ENCODE measurements around the gene NFATC2. TPM values are rescaled to one million over a fixed set of nuclear protein-coding genes. Genes with fewer than 3 reads are reported as not detected.
A peak's percentile ranks its signal among the peaks of the same experiment; 100 is the strongest.

NFATC2 gene
- total RNA-seq, 1 experiment from 2014 or later = 32.3 TPM

GRCh38 chr20:51374961-51375360 is 167.6 kb downstream of the NFATC2 start:
- Histone ChIP-seq H3K4me2 (ENCODE audit: low read depth, low read length, poor library complexity, severe bottlenecking) (no peak overlapping the region), H3K9ac (ENCODE audit: low read length) (no peak overlapping the region), H3K9me3 (ENCODE audit: low read length) (no peaks in the 10 kb centered on the region), H3K9me2 (replicated peaks; ENCODE audit: insufficient read depth, low read length) (no peaks in the 10 kb centered on the region), H3K27ac (ENCODE audit: low read length) (no peak overlapping the region), H3K4me1 (ENCODE audit: low read length) (peaks cover 11% of the 10 kb centered on the region), H4K20me1 (ENCODE audit: insufficient read depth, low read depth, low read length) (no peaks in the 10 kb centered on the region), H3K27me3 (ENCODE audit: low read length) (no peaks in the 10 kb centered on the region), H2AFZ (ENCODE audit: low read length) (no peak overlapping the region), H3K36me3 (ENCODE audit: insufficient read depth, low read length) (no peaks in the 10 kb centered on the region), H3K79me2 (ENCODE audit: low read length) (no peaks in the 10 kb centered on the region), H3K4me3 (ENCODE audit: low read length) (no peak overlapping the region)
- no peak for DNase-seq

DNA sequence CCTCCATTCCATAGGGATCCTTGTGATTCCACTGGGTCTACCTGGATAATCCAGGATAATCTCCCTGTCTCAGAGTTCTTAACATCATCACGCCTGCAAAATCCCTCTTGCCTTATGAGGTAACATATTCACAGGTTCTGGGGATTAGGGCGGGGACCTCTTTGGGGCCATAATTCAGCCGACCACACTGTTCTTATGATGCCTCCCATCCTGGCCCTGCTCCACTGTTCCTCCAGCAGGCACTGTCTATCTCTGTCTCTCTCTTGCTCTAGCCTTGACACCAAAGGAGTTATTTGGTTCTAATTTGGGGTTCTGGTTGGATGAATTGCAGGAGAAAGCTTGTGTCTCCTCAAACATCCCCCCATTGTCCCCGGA is 168.1 kb downstream of the NFATC2 start:
- Histone ChIP-seq H3K79me2 (ENCODE audit: low read length) (no peaks in the 10 kb centered on the region), H3K36me3 (ENCODE audit: insufficient read depth, low read length) (no peaks in the 10 kb centered on the region), H3K4me3 (ENCODE audit: low read length) (no peak overlapping the region), H3K9me2 (replicated peaks; ENCODE audit: insufficient read depth, low read length) (no peaks in the 10 kb centered on the region), H3K4me2 (ENCODE audit: low read depth, low read length, poor library complexity, severe bottlenecking) (no peak overlapping the region), H4K20me1 (ENCODE audit: insufficient read depth, low read depth, low read length) (no peaks in the 10 kb centered on the region), H3K9ac (ENCODE audit: low read length) (no peak overlapping the region), H3K9me3 (ENCODE audit: low read length) (no peaks in the 10 kb centered on the region), H3K4me1 (ENCODE audit: low read length) (peaks cover 6% of the 10 kb centered on the region), H2AFZ (ENCODE audit: low read length) (no peak overlapping the region), H3K27me3 (ENCODE audit: low read length) (no peaks in the 10 kb centered on the region), H3K27ac (ENCODE audit: low read length) (no peak overlapping the region)
- no peak for DNase-seq

DNA sequence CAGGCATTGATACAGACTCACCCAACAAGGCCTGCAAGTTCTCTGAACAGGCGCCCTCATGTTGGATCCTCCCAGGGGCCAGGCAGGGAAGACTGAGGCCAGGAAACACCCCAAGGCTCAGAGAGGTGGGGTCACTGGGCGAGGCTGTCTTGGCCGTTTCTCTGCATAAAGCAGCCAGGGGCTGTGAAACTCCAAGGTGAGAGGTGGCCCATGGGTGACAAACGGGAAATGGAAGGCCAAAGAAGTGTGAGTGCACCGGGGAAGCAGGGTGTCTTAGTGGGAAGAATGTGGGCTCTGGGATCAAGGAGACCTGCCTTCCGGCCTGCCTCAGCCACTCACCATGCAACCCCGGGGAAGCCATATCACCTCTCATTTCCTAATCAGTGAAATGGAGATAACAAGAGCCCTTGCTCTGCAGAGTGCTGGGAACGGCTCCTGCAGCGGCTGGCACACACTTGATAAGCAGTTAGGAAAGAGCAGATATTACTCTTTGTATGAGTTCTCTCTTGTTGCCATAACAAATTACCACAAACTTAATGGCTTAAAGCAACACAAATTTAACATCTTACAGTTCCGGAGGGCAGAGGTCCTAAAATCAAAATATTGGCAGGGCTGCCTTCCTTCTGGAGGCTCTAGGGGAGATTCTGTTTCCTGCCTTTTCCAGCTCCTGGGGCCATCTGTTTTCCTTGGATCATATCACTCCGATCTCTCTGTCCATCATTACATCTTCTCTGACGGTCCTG is 168.6 kb downstream of the NFATC2 start:
- DNase-seq = no peak

GRCh38 chr20:51372966-51373365 is 169.6 kb downstream of the NFATC2 start:
- Histone ChIP-seq H3K9me3 (ENCODE audit: low read length) (no peaks in the 10 kb centered on the region), H3K4me3 (ENCODE audit: low read length) (no peak overlapping the region), H3K27ac (ENCODE audit: low read length) (no peak overlapping the region), H3K36me3 (ENCODE audit: insufficient read depth, low read length) (no peaks in the 10 kb centered on the region), H3K79me2 (ENCODE audit: low read length) (no peaks in the 10 kb centered on the region), H3K9ac (ENCODE audit: low read length) (no peak overlapping the region), H4K20me1 (ENCODE audit: insufficient read depth, low read depth, low read length) (no peaks in the 10 kb centered on the region), H3K4me2 (ENCODE audit: low read depth, low read length, poor library complexity, severe bottlenecking) (no peak overlapping the region), H2AFZ (ENCODE audit: low read length) (no peak overlapping the region), H3K27me3 (ENCODE audit: low read length) (no peaks in the 10 kb centered on the region), H3K4me1 (ENCODE audit: low read length) (peaks cover 4% of the 10 kb centered on the region), H3K9me2 (replicated peaks; ENCODE audit: insufficient read depth, low read length) (no peaks in the 10 kb centered on the region)
- DNase-seq = no peak

More for the DNA sequence above, 168.6 kb downstream of the NFATC2 start:
- Histone ChIP-seq H3K9ac (ENCODE audit: low read length) (no peak overlapping the region), H3K9me3 (ENCODE audit: low read length) (no peaks in the 10 kb centered on the region), H3K79me2 (ENCODE audit: low read length) (no peaks in the 10 kb centered on the region), H3K36me3 (ENCODE audit: insufficient read depth, low read length) (no peaks in the 10 kb centered on the region), H3K27me3 (ENCODE audit: low read length) (no peaks in the 10 kb centered on the region), H4K20me1 (ENCODE audit: insufficient read depth, low read depth, low read length) (no peaks in the 10 kb centered on the region), H2AFZ (ENCODE audit: low read length) (no peak overlapping the region), H3K4me3 (ENCODE audit: low read length) (no peak overlapping the region), H3K9me2 (replicated peaks; ENCODE audit: insufficient read depth, low read length) (no peaks in the 10 kb centered on the region), H3K27ac (ENCODE audit: low read length) (no peak overlapping the region), H3K4me2 (ENCODE audit: low read depth, low read length, poor library complexity, severe bottlenecking) (no peak overlapping the region), H3K4me1 (ENCODE audit: low read length) (peaks cover 4% of the 10 kb centered on the region)

DNA sequence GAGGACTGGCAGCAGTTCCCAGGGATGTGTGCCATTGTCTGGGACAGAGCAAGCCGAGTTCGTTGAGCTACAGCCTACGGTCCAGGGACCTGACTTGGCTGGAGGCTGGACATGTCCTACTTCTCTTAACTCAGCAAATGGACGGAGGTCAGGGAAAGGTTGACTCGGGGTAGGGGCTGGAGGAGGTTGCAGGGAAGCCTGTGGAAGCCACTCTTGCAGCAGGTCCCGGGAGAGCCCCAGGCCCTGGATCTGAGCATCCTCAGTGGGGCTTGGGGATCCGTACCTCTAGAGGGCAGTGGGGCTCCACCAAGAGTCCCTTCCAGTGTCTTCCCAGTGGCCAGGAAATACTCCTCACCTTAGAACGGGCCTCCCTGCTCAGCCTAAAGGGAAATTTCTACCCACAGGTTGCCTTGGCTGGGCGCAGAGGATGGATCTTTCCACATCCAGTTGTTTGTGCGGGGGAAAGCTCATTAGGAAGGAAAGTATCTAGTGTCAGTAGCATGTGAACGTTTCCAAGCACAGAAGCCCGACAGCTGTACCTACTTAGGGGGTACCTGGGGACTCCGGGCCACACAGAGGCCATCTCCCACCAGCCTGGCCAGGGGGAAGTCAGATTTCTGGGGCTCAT is 170.2 kb downstream of the NFATC2 start:
- peak; percentile 84 for DNase-seq
- no peak overlapping the region for H2AFZ ChIP-seq (ENCODE audit: low read length)
- H3K9me2 ChIP-seq (replicated peaks; ENCODE audit: insufficient read depth, low read length) = no peaks in the 10 kb centered on the region

DNA sequence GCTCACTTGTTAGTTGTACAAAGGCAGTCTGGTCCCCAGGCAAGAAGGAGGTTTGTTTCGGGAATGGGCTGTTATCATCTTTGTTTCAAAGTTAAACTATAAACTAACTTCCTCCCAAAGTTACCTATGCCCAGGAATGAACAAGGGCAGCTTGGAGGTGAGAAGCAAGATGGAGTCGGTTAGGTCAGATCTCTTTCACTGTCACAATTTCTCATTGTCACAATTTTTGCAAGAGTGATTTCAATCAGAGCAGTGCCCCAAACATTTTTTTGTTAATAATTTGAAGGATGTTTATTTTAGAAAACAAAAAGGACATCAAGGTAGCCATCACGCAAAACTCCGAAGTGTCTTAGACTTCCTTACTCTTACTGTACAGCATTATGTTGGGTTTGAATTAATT is 170.8 kb downstream of the NFATC2 start:
- Histone ChIP-seq H3K27ac (ENCODE audit: low read length) (no peak overlapping the region), H2AFZ (ENCODE audit: low read length) (no peak overlapping the region)

More for the DNA sequence above, 170.2 kb downstream of the NFATC2 start:
- Histone ChIP-seq H3K9me3 (ENCODE audit: low read length) (no peaks in the 10 kb centered on the region), H3K4me3 (ENCODE audit: low read length) (no peak overlapping the region), H3K79me2 (ENCODE audit: low read length) (no peaks in the 10 kb centered on the region), H3K4me1 (ENCODE audit: low read length) (peaks cover 4% of the 10 kb centered on the region), H3K4me2 (ENCODE audit: low read depth, low read length, poor library complexity, severe bottlenecking) (no peak overlapping the region), H3K27me3 (ENCODE audit: low read length) (no peaks in the 10 kb centered on the region), H3K9ac (ENCODE audit: low read length) (no peak overlapping the region), H4K20me1 (ENCODE audit: insufficient read depth, low read depth, low read length) (no peaks in the 10 kb centered on the region), H3K36me3 (ENCODE audit: insufficient read depth, low read length) (no peaks in the 10 kb centered on the region), H3K27ac (ENCODE audit: low read length) (no peak overlapping the region)

DNA sequence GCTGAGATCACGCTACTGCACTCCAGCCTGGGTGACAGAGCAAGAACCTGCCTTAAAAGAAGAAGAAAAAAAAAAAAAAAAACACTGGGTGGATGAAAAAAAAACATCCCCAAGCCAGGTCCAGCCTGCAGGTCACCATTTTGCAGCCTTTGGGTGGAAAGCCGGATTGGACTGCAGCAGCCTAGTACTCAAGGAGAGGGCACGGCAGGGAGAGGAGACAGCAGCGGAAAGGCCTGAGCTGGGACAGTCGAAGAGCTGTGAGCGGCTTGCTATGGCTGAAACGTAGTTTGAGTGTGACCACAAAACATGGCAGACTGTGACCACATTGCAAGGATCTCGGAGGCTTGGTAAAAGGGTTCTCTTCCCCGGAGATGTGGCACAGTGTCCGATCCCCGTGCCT is 173.0 kb downstream of the NFATC2 start:
- Histone ChIP-seq H3K4me2 (ENCODE audit: low read depth, low read length, poor library complexity, severe bottlenecking) (no peak overlapping the region), H3K27ac (ENCODE audit: low read length) (no peak overlapping the region)

More for the DNA sequence above, 170.8 kb downstream of the NFATC2 start:
- no peaks in the 10 kb centered on the region for H3K9me3 ChIP-seq (ENCODE audit: low read length)
- H3K4me2 ChIP-seq (ENCODE audit: low read depth, low read length, poor library complexity, severe bottlenecking) = no peak overlapping the region
- peaks cover 4% of the 10 kb centered on the region for H3K4me1 ChIP-seq (ENCODE audit: low read length)
- H3K9me2 ChIP-seq (replicated peaks; ENCODE audit: insufficient read depth, low read length) = no peaks in the 10 kb centered on the region
- H3K79me2 ChIP-seq (ENCODE audit: low read length) = no peaks in the 10 kb centered on the region
- H3K36me3 ChIP-seq (ENCODE audit: insufficient read depth, low read length) = no peaks in the 10 kb centered on the region
- H3K27me3 ChIP-seq (ENCODE audit: low read length) = no peaks in the 10 kb centered on the region
- no peaks in the 10 kb centered on the region for H4K20me1 ChIP-seq (ENCODE audit: insufficient read depth, low read depth, low read length)
- no peak for DNase-seq
- H3K4me3 ChIP-seq (ENCODE audit: low read length) = no peak overlapping the region
- H3K9ac ChIP-seq (ENCODE audit: low read length) = no peak overlapping the region

DNA sequence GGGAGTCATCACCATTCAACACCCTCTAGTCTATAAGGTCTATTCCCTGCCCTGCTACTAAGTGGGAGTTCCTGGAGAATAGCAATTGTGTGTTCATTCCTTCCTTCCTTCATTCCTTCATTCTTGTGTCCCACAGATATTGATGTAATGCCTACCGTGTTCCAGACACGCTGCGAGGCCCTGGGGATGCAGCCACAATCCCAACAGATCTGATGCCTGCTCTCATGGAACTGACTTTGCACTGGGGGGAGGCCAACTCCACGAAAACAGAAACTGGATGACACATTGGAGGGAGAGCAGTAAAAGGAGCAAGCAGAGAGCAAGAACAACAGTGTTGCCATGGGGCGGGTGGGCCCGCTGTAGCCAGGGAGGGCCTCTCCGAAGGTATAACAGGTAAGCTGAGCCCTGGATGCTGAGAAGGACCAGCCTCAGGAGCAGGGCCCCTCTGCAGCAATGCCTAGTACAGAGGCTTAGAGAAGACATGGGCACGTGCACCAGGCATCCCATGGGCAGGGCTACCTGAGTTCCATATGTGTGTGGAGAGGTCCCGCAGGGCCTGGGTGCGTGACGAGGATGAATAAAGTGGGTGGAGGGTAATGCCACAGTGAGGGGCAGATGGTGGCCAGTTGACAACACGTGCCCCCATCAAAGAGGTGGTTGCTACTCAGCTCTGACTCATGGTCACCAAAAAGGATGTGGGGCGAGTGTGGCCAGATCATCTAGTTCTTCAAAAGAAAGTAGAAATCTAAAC is 173.9 kb downstream of the NFATC2 start:
- Histone ChIP-seq H3K9me2 (replicated peaks; ENCODE audit: insufficient read depth, low read length) (no peaks in the 10 kb centered on the region), H3K27ac (ENCODE audit: low read length) (no peak overlapping the region), H3K9ac (ENCODE audit: low read length) (no peak overlapping the region), H3K4me2 (ENCODE audit: low read depth, low read length, poor library complexity, severe bottlenecking) (no peak overlapping the region), H3K36me3 (ENCODE audit: insufficient read depth, low read length) (no peaks in the 10 kb centered on the region), H3K9me3 (ENCODE audit: low read length) (peaks cover 5% of the 10 kb centered on the region; the same call in 1 of the 2 replicates), H3K4me3 (ENCODE audit: low read length) (no peak overlapping the region), H2AFZ (ENCODE audit: low read length) (no peak overlapping the region), H3K79me2 (ENCODE audit: low read length) (no peaks in the 10 kb centered on the region), H4K20me1 (ENCODE audit: insufficient read depth, low read depth, low read length) (no peaks in the 10 kb centered on the region), H3K4me1 (ENCODE audit: low read length) (peaks cover 4% of the 10 kb centered on the region), H3K27me3 (ENCODE audit: low read length) (peaks cover 3% of the 10 kb centered on the region; the same call in 1 of the 2 replicates)
- no peak for DNase-seq

More for the DNA sequence above, 173.0 kb downstream of the NFATC2 start:
- Histone ChIP-seq H3K79me2 (ENCODE audit: low read length) (no peaks in the 10 kb centered on the region), H3K9ac (ENCODE audit: low read length) (no peak overlapping the region), H3K4me3 (ENCODE audit: low read length) (no peak overlapping the region), H3K4me1 (ENCODE audit: low read length) (peaks cover 4% of the 10 kb centered on the region), H4K20me1 (ENCODE audit: insufficient read depth, low read depth, low read length) (no peaks in the 10 kb centered on the region), H3K9me3 (ENCODE audit: low read length) (no peaks in the 10 kb centered on the region), H3K36me3 (ENCODE audit: insufficient read depth, low read length) (no peaks in the 10 kb centered on the region), H3K27me3 (ENCODE audit: low read length) (no peaks in the 10 kb centered on the region), H2AFZ (ENCODE audit: low read length) (no peak overlapping the region), H3K9me2 (replicated peaks; ENCODE audit: insufficient read depth, low read length) (no peaks in the 10 kb centered on the region)
- DNase-seq = no peak
